ENCODE measurements around the gene IL32. TPM values are rescaled to one million over a fixed set of nuclear protein-coding genes. Genes with fewer than 3 reads are reported as not detected.

IL32 gene
- total RNA-seq, 6 experiments from 2014 or later = 204 to 1,268 (median 669) TPM

- H3K27ac ChIP-seq = no peak overlapping the region
- no peaks in the 10 kb centered on the region for H3K4me1 ChIP-seq
- no peak overlapping the region for H3K4me3 ChIP-seq
- no peaks in the 10 kb centered on the region for H3K36me3 ChIP-seq
- TF ChIP-seq CTCF (IDR thresholded peaks at IDR 0.05) (no peak), POLR2A (IDR thresholded peaks at IDR 0.05) (no peak)
- no peaks in the 10 kb centered on the region for H3K27me3 ChIP-seq
- DNase-seq (no peak), ATAC-seq (no peak)
- H3K9me3 ChIP-seq = no peaks in the 10 kb centered on the region
- intact Hi-C loops (cut with DNase I) = no loop called here
- WGBS (ENCODE audit: insufficient coverage, low coverage, low lambda C conversion rate, missing lambda C conversion rate) = 71% methylated on average over 1 of the region's 1 CpG
These were observed 19.1 kb downstream of the IL32 start for GRCh38 chr16:3084491-3084890.

- no peak for TF ChIP-seq CTCF (IDR thresholded peaks at IDR 0.05)
- TF ChIP-seq POLR2A (IDR thresholded peaks at IDR 0.05) = no peak
- Histone ChIP-seq H3K4me1 (no peaks in the 10 kb centered on the region), H3K27ac (peak overlapping the region in 1 of 3 donors; percentile 43), H3K27me3 (no peaks in the 10 kb centered on the region), H3K9me3 (no peaks in the 10 kb centered on the region), H3K36me3 (no peaks in the 10 kb centered on the region), H3K4me3 (no peak overlapping the region)
- WGBS (ENCODE audit: insufficient coverage, low coverage, low lambda C conversion rate, missing lambda C conversion rate) = 73% methylated on average over 7 of the region's 7 CpGs
- intact Hi-C loops (cut with DNase I) = no loop called here
- ATAC-seq = no peak
- DNase-seq = no peak
These were observed 19.7 kb downstream of the IL32 start for GRCh38 chr16:3084969-3085670.

GRCh38 chr16:3085868-3086595 is 20.6 kb downstream of the IL32 start:
- no peaks in the 10 kb centered on the region for H3K9me3 ChIP-seq
- no peak for ATAC-seq
- peak overlapping the region in 2 of 3 donors; percentile 12 to 34 for H3K4me3 ChIP-seq
- H3K4me1 ChIP-seq = no peaks in the 10 kb centered on the region
- no peaks in the 10 kb centered on the region for H3K36me3 ChIP-seq
- no peak for TF ChIP-seq CTCF (IDR thresholded peaks at IDR 0.05)
- intact Hi-C loops (cut with DNase I) = no loop called here
- no peak for DNase-seq
- no peaks in the 10 kb centered on the region for H3K27me3 ChIP-seq
- peak overlapping the region in 2 of 3 donors; percentile 43 to 65 for H3K27ac ChIP-seq
- WGBS (ENCODE audit: insufficient coverage, low coverage, low lambda C conversion rate, missing lambda C conversion rate) = 63% methylated on average over 8 of the region's 17 CpGs

- H3K4me1 ChIP-seq = no peaks in the 10 kb centered on the region
- TF ChIP-seq POLR2A (IDR thresholded peaks at IDR 0.05) = no peak
- no peak for TF ChIP-seq CTCF (IDR thresholded peaks at IDR 0.05)
- no peak for DNase-seq
- no peaks in the 10 kb centered on the region for H3K27me3 ChIP-seq
- WGBS (ENCODE audit: insufficient coverage, low coverage, low lambda C conversion rate, missing lambda C conversion rate) = 93% methylated on average over 3 of the region's 14 CpGs
- peak; percentile 59 to 77 (median 71) for ATAC-seq
- intact Hi-C loops (cut with DNase I) = no loop called here
- peak overlapping the region in 2 of 3 donors; percentile 43 to 65 for H3K27ac ChIP-seq
- H3K4me3 ChIP-seq = peak overlapping the region in 2 of 3 donors; percentile 12 to 34
- no peaks in the 10 kb centered on the region for H3K36me3 ChIP-seq
- H3K9me3 ChIP-seq = no peaks in the 10 kb centered on the region
These were observed 21.3 kb downstream of the IL32 start for GRCh38 chr16:3086596-3087242.
